Activated T-helper 1 cell treated with Interleukin-2 at 50 U/mL for 16 hours (primary cell): ENCODE data around the gene TEX19.
"Not testable (repeated sequence)": the region's sequence is repeated elsewhere in the genome, so short reads cannot be mapped to it uniquely, and the experiment has no call there.

Experiments
- DNase-seq: peaks from one replicate; pipeline ENCODE4 v3.0.0-alpha.2; 2020; ENCODE audit warnings: low read depth

Gene TEX19

DNA sequence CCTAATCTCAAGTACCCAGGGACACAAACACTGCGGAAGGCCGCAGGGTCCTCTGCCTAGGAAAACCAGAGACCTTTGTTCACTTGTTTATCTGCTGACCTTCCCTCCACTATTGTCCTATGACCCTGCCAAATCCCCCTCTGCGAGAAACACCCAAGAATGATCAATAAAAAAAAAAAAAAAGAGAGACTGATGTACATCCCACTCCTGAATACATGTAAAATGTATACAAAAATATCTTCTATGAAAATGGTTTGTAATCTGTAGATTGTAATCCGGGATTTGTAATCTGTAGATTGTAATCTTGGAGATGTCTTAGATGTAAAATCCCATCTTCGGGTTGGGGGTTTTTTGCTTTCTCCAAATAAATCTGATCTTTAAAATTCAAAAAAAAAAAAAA, 18.2 kb downstream of the TEX19 start:
- DNase-seq, result not testable (repeated sequence)

DNA sequence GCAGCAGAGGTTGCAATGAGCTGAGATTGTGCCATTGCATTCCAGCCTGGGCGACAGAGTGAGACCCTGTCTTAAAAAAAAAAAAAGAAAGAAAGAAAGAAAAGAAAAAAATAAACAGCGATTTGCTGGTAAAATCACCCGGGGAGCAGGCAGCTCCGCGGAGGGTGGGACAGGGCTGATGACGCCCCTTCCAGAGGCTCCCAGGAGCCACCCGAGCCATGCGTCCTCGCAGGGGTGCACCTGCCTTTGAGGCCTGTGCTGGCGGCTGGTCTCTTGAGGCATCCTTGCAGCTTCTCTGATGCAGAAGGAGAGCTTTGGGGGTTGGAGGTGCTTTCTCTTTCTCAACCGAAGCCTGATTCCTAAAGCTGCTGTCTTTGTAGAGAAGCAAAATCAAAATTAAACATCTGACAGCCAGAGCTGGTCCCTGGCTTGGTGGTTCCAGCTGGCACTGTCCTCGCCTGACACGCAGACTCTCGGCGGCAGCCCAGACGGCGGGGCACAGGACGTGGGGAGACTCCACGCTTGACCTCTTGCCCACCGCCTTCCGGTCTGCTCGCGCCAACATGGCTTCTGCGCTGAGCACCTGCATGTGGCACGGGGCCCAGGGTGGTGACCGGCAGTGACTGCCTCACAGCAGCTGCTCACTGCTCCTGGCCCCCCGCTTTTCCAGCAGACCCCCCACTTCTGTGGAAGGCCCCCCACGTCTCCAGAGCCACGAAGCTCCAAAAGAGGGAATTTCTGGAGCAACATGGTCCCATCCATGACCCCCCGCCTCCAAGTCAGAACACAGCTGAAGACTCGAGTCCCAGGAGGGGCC, 19.1 kb downstream of the TEX19 start:
- no peak for DNase-seq

- DNase-seq, result no peak
These were observed 19.6 kb downstream of the TEX19 start for GRCh38 chr17:82378741-82379021.

DNA sequence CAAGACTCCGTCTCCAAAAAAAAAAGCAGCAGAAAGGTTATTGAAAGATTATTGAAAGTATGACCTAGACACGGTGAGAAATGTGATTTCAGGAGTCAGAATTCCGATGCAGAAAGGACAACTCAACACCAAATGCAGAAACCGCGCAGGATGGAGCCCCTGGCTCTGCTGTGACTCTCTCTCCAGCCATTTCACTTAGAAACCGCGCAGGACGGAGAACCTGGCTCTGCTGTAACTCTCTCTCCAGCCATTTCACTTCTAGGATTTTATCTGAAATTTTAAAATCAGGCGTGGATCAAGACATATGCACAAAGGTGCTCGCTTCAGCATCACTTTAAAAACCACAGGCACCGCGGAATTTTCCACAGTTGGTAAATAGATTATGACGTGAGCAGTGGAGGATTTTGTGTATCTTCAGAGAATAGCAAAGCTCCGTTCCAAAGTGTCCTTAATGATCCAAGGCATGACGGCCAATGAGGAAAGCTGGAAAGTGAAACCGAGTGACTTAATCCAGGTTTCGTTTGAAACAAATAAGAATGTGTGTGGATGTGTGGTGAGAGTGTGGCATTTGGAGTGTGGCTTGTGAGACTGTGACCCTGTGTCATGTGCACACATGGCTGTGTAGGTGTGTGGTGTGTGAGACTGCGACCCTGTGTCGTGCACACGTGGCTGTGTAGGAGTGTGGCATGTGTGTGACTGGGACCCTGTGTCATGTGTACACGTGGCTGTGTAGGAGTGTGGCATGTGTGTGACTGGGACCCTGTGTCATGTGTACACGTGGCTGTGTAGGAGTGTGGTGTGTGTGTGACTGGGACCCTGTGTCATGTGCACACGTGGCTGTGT, 22.0 kb downstream of the TEX19 start:
- no peak for DNase-seq

DNA sequence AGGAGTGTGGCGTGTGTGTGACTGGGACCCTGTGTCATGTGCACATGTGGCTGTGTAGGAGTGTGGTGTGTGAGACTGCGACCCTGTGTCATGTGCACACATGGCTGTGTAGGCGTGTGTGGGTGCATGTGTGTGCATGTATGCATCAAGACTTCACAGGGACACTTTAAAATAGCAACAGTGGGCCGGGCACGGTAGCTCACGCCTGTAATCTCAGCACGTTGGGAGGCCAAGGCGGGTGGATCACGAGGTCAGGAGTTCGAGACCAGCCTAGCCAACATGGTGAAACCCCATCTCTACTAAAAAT, 22.6 kb downstream of the TEX19 start:
- not testable (repeated sequence) for DNase-seq

GRCh38 chr17:82382220-82382932, 23.3 kb downstream of the TEX19 start:
- DNase-seq, result not testable (repeated sequence)

GRCh38 chr17:82382933-82383255, 23.8 kb downstream of the TEX19 start:
- DNase-seq, result no peak

DNA sequence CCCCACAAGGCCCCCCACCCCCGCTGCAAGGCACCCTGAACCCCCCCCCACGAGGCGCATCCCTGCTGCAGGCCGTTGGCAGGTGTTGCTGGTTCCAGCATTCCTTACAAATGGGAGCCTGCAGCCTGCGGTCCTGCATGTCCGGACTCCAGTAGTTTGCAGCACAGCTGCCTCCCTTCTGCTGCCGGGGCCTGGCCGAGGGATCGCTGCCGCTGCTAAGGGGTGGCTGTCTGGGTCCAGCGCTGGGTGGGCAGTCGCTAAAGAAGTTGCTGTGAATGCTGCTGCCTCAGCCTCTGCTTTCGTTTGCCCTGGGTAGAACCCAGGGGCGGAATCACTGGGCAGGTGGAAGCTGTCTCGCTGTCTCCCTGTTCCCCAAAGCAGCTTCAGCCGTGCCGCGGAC, 24.4 kb downstream of the TEX19 start:
- no peak for DNase-seq

DNA sequence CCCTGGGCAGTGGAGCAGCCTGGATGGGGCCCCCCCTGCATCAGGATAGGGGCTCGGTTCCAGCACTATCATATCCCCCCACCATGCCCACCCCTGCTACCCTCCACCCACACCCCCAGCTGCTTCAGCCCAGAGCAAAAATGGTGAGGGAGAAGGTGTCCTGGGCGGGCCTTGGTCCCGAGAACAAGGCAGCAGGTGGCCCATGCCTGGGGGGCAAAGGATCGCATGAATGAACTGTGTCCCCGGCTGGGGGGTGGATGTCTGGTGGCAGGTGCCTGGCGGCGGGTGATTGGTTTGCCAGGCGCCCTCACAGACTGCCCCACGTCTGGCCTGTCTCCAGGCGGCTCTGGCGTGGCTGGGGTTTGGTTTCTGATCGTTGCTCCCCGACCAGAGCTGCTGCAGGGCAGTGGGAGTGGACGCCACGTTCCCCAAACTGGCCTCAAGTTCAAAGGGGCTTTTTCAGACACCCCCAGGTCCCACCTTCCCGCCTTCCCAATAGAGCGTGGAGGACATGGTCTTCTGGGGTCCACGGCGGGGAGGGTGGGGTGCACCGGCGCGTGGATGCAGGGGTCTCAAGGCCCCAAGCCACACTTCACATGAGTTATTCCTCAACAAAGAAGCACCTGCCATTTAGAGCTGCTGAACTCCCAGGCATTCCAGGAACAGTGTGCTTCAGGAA, 25.1 kb downstream of the TEX19 start:
- DNase-seq, result no peak

- no peak for DNase-seq
These were observed 25.9 kb downstream of the TEX19 start for GRCh38 chr17:82384730-82385481.

DNA sequence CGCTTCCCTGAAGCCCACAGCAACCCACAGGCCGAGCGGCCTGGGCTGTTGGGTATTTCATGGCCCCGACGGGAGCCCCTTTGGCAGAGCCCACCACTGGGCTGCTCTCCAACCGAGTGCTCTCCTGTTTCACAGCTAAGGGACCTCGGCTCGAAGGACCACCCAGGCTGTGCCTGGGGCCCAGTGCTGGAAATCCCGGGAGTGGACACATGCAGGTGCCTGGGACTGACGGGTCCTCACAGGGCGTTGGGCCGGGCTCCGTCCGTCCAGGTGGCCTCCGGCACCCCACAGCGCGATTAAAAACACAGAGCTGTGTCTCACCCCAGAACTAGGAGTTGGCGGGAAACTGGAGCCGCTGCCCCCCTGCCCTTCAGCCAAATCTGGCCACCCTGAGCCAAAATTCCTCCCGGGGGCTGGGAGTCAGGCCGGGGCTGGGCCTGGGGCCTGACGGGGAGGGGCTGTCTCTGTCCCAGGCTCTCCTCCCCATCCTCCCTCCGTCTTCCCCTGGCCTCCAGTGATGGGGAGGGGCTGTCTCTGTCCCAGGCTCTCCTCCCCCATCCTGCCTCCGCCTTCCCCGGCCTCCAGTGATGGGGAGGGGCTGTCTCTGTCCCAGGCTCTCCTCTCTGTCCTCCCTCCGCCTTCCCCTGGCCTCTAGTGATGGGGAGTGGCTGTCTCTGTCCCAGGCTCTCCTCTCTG, 26.7 kb downstream of the TEX19 start:
- DNase-seq, result no peak

DNA sequence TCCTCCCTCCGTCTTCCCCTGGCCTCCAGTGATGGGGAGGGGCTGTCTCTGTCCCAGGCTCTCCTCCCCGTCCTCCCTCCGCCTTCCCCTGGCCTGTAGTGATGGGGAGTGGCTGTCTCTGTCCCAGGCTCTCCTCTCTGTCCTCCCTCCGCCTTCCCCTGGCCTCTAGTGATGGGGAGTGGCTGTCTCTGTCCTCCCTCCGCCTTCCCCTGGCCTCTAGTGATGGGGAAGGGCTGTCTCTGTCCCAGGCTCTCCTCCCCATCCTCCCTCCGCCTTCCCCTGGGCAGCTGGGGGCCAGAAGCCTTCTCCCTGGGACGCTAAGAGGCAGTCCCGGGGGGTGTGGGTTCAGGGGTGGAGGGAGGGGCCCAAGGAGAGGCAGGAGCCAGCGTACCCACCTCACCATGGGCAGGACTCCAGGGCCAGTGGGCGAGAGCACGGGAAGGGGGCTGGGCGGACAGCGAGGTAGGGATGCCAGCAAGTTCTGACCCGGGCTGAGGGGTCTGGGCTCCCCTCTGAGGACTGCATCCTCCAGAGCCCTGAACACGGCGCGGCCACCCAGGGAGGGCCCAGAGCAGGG, 27.3 kb downstream of the TEX19 start:
- DNase-seq, result no peak

- DNase-seq, result no peak
These were observed 28.0 kb downstream of the TEX19 start for GRCh38 chr17:82386881-82387704.

DNA sequence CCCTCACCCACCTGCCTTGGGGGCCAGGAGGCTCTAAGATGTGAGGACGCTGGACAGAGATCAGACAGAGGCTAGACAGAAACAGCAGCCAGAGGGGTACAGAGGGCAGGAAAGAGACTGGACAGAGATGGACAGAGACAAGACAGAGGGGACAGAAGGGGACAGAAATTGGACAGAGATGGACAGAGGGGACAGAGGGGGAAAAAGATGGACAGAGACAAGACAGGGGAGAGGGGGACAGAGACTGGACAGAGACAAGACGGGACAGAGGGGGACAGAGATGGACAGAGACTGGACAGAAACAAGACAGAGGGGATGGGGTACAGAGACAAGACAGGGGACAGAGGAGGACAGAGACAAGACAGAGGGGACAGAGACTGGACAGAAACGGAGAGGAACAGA, 28.7 kb downstream of the TEX19 start:
- DNase-seq, result no peak

DNA sequence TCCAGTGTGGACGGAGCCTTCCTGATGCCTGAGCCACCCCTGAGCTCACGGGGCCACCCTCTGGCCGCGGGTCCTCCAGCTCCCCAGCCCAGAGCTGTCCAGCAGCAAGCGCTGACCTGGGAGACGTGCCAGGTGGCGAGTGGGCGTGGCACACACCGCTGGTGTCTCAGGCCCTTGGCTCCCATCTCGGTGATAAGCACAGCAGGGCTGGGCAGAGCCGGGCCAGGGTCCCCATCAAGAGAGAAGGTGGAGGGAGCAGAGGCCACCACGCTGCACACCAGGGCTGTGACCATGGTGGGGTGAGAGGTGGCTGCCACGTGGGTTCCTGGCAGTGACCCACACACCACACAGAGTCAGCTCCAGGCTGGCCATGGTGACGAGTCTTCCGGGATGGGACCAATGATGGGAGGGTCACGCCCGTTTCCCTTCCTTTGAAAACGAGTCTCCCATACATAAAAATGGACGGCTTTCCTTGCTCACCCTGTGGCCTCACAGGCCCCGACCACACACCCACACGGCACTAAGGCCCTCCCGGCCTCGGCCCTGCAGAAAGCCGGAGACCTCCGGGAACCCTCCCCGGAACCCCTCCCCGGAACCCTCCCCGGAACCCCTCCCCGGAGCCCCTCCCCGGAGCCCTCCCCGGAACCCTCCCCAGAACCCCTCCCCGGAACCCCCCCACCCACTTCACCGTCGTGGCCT, 29.3 kb downstream of the TEX19 start:
- no peak for DNase-seq

DNA sequence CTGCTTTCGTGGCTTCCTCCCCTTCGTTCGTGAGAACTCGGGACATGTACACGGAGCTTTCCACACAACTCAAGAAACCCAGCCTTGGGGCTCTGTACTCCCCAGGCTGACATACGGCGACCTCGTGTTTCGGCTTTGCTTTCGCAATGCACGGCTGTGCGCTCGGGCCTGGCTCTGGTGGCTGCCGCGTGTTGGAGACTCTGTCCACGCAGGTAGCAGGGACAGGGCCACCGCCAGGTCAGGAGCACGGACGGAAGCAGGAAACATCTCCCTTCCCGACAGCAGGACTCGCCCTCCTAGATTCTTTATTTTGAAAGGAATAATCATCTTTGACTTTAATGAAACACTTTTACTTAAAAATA, 29.9 kb downstream of the TEX19 start:
- no peak for DNase-seq

DNA sequence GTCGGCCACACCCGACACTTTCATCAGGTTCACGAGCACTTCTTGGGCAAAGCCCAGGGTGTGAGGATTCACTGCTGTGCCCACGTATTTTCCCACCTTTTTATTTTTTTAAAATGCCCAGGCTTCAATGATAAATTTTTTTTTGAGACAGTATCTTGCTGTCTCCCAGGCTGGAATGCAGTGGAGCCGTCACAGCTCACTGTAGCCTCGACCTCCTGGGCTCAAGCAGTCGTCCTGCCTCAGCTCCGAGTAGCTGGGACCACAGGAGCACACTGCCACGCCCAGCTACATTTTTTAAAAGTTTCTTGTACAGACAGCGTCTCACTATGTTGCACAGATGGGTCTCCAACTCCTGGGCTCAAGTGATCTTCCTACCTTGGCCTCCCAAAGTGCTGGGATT, 30.3 kb downstream of the TEX19 start:
- no peak for DNase-seq

DNA sequence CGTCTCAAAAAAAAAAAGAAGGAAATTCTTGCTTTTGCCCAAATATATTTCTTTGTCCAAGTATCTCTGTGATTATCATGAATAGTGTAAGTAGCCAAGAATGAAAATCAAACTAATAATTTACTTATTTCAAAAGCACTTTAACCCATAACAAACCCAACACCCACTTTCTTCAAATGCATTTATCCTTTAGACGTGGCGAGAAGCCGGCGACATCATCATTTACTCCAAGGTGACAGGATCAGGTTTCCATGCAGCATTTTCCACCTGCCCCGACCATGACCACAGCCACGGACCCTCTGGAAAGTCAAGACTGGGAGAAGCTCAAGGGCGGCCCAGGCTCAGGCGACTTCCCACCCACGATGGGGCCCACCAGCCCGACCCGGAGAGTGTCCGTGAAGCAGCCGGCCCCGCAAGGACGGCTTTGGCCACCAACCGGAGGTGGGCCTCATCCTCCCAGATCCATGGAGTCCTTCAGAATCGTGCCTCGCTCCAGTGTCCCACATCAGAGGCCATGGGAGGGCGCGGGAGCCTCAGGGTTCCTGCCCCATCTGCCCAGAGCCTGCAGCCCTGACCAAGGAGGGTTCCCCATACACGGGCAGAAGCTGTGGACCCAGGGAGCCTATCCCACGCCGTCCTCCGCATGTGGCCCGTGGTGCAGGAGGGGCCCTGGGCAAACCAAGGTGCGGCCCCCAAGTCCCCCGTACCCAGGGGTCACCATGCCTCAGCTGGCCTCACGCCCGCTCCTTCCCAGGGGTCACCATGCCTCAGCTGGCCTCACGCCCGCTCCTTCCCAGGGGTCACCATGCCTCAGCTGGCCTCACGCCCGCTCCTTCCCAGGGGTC, 31.2 kb downstream of the TEX19 start:
- DNase-seq, result no peak
